GM18507 (cell line): Measurements from ENCODE around the gene MS4A8.
"Not testable (repeated sequence)": the region's sequence is repeated elsewhere in the genome, so short reads cannot be mapped to it uniquely, and the experiment has no call there.

Source experiments
- DNase-seq: peaks from one replicate; pipeline ENCODE4 v3.0.0; 2011; ENCODE audit warnings: low read depth; ENCODE audit not compliant: insufficient read length; ENCODE audit errors: extremely low spot score
- FAIRE-seq: peaks from 2 replicates; lab custom pipeline; 2011; peaks lifted over from hg19 to GRCh38; lab: Jason Lieb, UNC

MS4A8 gene

DNA sequence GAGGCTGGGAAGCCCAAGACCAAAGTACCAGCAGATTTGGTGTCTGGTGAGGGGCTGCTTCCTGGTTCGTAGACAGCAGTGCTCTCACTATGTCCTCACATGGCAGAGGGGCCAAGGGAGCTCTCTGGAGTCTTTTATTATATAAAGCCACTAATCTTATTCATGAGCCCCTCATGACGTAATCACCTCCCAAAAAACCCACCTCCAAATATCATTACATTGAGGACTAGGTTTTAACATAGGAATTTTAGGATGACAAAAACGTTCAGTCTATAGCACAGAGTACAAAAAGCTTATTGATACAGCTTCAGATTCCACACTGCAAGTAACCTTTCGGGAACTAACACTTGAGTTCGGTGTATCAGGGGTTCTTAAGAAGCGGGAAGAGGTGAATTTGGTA lies 21.0 kb downstream of the MS4A8 start:
- no peak for DNase-seq
- FAIRE-seq, result no peak

DNA sequence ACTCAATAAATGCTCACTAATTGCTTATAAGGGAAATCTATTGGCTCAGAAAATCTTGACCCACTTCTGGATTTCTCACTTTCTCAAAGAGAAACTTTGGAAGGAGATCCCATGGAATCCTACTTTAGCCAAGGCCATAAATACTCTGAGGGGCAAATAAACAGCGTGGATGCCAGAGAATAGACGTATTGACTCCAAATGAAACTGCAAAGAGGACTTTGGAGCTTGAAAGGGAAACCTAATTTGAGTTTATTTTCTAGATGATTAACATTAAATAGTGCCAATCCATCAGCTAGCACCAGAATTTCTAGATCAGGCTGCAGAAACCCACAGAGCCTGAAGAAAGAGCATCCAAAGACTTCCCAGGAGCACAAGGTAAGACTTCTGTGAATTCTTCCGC lies 25.0 kb downstream of the MS4A8 start, which contains the start of gene MS4A18:
Gene MS4A18 (plus strand): TSS at position 301 of the 400 bp plus-strand sequence.
- DNase-seq, result no peak
- FAIRE-seq, result no peak

DNA sequence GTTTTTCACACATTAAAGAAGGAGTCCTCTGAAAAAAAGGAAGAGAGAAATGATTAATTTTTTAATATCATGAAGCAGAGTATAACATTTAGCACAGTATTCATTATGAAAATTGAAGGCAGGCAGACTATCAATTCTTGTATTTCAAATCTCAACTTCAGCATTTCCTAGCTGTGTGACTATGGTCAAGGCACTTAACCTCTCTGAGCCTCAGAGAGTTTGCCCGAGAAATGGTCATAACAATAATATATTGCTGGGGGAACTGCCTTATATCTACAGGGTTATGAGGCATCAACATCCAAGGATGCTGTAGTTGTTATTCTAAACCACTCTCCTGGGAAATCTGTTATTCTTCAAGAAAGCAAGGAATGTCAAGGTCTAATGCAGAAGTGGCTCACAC lies 26.2 kb downstream of the MS4A8 start:
- DNase-seq (no peak), FAIRE-seq (no peak)

DNA sequence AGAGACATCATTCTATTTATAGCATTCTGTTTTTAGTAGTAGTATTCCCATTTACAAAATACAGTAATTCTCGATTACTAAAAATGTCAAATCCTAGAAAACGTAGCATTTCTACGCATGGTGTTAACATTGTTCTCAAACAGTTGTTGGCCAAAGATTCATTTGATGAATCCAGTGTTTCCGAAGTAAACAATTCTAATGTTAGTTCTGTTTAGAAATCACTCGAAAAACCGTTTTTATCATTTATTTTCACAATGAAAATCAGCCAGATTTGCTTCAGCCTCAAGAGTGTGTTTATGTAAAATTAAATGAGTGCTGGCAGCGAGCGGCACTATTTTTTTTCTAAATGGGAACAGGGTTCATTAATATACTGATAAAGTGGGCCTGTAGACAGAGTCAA lies 32.2 kb downstream of the MS4A8 start:
- FAIRE-seq (no peak), DNase-seq (no peak)

DNA sequence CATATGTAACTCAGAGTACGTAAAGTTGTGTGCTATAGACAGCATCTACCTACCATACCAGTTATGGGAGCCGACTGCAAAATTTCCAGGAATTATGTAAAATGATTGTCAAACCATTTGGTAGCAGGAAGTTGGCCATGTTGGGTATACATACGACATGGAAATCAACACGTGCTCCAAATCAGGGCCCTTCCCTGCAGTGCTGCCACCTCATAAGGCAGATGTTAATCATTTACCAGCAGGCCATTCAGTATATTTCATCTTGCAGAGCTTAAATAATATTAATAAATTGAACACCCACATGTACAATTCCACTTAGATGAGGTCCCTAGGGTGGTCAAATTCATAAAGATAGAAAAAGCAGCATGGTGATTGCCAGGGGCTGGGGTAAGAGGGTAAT lies 34.9 kb downstream of the MS4A8 start:
- DNase-seq (no peak), FAIRE-seq (no peak)

DNA sequence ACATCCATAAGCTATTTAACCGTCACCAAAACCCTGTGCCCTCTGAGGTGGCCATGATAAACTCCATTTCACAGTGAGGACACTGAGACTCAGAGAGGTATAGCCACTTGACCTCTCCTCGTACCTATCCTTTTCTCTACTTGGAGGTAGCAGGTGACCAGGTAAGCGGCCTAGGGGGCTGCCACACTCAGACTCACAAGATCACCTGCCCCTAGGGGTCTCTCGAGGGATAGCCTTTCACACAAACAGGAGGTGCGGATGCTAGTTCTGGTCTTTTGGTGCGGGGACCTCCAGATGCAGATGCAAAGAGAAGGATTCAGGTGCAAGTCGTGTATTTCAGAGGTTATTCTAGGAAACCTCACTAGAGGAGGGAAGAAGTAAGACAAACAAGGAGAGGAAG lies 39.7 kb downstream of the MS4A8 start:
- no peak for DNase-seq
- no peak for FAIRE-seq

DNA sequence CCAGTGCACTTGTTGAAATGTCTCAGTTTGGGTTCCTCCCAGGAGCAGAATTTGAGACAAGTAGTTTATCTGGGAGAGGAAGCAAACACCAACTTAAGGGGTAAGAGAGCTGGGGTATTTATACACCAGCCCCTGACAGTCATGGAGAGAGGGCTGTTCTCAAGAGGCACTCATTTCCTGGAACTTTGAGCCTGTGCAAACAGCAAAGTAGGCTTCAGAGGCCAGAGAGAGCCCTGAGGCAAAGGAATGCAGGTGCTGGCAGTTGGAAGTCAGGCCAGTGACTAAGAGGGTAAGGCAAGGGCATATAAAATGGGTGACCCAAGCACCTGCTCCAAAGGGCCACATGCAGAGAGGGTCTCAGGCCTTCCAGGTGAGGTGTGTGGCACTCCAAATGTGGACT lies 41.2 kb downstream of the MS4A8 start:
- no peak for DNase-seq

DNA sequence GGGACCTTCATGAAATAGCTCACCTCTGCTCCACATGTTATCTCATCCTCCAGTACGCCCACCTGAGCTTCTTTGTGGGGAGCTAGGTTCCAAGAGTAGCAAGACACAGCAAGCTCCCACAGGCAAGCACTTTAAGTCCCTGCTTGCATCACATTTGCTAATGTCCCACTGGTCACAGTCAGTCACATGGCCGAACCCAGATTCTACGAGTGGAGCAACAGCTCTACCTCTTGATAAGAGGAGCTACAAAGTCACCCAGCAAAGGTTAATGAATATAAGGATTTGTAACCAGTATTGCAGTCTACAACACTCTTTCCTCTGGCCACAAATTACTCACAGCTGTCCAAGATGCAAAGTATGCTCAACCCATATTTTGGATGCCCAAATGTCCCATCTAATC lies 42.0 kb downstream of the MS4A8 start:
- DNase-seq (no peak), FAIRE-seq (no peak)

More for the DNA sequence above, 41.2 kb downstream of the MS4A8 start:
- FAIRE-seq, result no peak

DNA sequence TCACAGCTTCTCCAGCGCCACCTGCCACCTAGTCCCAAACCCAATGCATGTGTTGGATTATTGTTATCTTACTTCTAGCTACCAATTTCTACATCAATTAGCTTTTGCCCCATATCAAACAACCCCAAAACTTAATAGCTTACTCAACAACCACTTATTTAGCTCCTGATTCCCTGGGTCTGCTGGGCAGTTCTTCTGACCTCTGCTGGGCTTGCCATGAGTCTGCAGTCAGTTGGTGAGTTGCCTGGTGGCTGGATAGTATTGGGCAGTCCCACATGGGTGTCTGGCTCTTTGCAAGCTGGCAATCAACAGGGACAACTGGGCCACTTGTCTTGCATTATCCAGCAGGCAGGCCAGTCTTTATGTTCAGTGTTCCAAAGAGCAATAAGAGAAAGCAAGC lies 43.6 kb downstream of the MS4A8 start:
- no peak for DNase-seq
- no peak for FAIRE-seq

DNA sequence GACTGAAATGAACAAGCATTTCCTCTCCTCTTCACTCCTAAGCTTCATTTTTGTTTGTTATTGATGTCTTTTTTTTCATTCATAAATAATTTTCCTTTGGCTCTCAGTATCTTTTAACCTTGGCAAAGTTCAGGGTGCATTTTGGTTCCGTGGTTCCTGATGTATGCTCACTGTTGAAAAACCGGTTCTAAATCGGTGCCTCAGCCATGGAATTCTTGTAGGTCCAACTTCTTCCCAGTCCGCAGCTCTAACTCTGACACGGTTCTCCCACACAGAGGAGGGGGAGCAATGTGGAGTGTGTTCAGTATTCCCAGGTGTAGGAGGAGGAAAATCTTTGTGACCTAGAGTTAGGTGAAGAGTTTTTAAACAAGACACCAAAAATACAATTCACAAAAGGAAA lies 44.7 kb downstream of the MS4A8 start:
- FAIRE-seq, result no peak
- no peak for DNase-seq

DNA sequence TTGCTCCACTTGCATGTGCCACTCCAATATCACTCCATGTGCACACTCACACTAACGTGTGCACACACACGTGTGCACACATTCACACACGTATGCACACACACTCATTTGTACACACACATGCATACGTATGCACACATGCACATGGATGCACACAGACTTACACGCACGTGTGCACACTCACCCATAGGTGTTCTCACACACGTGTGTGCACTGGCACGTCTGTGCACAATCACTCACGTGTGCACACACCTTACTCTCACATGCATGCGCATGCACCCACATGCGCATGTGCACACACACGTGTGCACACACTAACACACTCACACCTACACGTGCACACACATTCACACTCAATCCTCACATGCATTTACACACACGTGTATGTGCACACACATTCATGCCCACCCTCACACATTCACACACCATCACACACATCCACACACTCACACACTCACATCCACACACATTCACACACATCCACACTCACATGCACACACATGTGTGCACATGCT lies 48.0 kb downstream of the MS4A8 start:
- no peak for FAIRE-seq
- no peak for DNase-seq

DNA sequence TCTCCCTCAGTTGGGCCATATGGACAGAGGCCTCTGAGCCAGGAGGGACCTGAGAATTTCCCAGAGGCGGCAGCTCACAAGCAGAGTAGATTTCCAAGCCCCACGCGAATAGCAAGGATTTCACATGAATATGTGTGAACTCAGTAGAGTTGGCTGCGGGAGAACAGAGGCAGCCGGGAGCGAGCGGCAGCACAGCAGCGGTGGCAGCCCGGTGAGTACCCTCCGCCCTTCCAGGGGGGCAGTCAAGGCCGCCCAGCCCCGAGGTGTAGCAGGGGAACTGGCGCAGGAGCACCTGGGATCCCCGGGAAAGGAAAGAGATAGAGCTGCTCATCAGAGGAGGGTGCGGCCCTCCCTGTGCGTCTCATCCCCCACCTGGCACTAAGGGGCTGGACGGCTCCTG lies 48.8 kb downstream of the MS4A8 start:
- DNase-seq (no peak), FAIRE-seq (no peak)

DNA sequence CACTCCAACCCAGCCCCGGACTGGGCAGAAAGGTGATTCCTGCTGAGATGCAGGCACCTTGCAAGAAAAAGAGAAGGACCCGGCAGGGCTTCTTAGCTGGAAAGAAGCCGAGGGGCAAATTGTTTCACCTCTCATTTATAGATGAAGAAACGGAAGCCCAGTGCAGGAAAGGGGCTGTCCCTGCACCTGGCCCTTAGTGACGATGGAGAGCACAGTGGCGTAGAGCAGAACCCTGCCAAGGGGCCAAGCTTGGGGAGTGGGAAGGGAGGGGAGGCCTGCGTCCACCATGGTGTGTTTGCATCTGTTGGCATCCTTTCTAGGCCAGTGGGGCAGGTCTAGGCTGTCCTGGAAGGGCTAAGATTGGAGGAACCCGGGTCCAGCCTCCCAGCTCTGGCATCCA lies 49.4 kb downstream of the MS4A8 start:
- FAIRE-seq (no peak), DNase-seq (no peak)

DNA sequence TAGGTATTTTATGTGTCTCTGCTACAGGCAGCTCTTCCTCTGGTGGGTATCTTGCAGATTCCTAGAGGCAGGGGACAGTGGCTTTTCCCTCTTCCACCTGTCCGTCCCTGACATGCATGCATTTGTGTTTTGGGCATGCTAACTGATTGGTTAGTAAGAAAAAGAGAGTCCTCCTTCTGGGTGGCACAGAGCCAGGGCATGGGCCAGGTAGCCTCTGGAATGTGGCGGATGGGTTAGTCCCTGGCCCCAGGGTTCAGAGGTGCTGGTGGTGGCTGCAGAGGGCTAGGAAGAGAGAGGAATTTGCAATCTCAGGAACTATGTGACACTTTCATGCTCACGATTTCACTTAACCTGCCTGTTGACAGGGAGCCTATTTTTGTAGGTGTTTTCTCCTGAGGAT lies 51.5 kb downstream of the MS4A8 start:
- FAIRE-seq (no peak), DNase-seq (no peak)

DNA sequence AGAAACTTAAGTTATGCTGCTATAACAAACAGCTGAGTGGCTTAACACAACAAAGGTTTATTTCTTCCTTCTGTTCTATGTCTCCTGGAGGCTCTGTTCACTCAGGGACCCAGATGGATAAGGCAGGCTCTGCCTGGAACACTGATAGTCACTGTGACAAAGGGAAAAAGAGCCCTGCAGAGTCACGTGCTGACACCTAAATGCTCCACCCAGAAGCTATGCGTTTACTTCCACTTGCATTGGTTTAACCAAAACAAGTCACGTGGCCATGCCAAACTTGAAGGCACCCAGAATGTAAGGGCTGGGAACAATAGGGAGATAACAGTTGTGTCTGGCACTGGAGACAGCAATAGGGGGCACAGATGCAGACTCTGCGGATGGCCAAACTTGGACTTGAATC lies 53.9 kb downstream of the MS4A8 start:
- DNase-seq (no peak), FAIRE-seq (no peak)

DNA sequence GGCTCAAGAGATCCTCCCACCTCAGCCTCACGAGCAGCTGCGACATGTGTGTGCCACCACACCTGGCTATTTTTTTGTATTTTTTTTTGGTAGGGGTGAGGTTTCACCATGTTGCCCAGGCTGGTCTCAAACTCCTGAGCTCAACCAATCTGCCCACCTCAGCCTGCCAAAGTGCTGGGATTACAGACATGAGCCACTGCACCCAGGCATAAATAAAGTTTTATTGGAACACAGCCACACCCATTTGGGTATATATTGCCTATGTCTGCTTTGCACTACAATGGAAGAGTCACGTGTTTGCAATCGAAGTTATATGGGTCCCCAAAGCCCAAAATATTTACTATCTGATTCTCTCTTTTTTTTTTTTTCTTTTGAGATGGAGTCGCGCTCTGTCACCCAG lies 55.5 kb downstream of the MS4A8 start:
- FAIRE-seq (no peak), DNase-seq (no peak)

DNA sequence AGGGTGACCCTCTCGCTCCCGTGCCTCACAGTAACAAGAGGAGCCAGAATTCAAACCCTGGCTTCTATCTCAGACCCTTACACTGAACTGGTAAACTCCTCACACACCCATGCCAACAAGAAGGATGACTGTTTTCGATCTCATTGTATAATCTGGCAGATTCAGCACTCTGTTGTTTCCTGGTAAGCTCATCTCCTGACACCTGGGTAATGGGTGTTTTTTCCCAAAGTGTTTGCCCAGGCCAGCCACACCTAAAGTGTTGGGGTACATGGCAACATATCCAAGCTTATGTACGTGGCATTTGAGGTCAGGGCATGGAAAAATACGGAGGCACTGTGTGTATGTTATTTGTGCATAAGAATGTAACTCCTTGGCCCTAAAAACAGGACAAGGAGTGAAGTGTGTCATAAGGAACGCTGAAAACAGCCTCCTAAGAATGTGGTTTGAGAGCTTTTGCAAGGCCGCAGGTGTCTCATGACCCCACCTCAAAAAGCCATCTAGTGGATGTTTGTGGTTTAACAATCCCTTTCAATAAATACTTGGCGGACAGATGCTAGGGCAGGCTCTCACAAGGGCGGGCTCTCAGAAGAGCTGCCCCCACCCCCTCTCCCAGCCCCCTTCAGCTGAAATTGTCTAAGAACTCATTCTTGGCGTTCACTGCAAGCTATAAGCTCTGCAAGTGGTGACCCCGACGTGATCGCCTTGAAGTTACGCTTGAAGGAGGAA lies 57.1 kb downstream of the MS4A8 start, which contains the start of gene MS4A15:
Gene MS4A15 (plus strand): TSS at position 561 of the 726 bp plus-strand sequence. CDS start 6,867 bp downstream, outside the sequence.
- FAIRE-seq, result peak; percentile 56
- DNase-seq, result no peak

DNA sequence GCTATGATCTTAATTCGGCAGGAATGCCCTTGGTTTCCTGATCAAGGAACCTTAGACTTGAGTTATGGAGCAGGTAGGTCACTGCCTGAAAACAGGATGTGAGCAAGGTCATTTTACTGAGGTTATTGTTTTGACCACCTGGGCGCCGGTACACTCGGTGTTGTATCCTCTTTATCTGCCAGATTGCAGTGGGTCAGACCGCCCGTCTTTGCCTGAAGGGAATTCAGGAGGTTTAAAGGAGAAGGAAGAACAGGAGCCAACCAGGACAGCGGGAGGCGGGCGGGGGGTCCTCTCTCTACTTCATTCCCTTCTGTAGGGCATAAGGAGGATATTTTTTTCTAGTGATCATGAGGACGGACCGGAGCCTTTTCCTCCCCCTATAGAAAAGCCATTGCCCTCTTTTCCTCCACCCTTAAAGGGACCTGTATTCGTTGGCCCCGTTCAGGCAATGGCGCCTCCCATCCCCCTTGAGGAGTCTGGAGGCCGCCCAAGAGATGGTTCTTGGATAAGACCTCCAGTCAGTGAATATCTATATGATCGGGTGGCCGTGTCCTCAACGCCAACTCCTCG lies 57.9 kb downstream of the MS4A8 start:
- no peak for DNase-seq
- FAIRE-seq, result no peak

DNA sequence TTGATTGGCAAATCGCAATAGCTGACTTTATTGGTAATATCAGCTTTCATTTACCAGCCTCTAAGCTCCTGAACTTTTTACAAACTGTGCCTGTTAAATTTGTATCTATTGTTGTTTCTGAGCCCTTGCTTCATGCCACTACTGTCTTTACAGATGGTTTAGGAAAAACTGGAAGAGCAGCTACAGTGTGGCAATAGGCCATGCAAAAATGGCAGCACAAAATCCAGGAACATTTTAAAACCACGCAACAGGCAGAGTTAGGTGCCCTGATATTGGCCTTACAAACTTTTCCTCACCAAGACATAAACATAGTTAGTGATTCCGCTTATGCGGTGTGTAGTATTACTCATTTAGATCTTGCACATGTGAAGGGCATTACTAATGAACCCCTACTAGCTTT lies 59.3 kb downstream of the MS4A8 start:
- not testable (repeated sequence) for FAIRE-seq, DNase-seq

DNA sequence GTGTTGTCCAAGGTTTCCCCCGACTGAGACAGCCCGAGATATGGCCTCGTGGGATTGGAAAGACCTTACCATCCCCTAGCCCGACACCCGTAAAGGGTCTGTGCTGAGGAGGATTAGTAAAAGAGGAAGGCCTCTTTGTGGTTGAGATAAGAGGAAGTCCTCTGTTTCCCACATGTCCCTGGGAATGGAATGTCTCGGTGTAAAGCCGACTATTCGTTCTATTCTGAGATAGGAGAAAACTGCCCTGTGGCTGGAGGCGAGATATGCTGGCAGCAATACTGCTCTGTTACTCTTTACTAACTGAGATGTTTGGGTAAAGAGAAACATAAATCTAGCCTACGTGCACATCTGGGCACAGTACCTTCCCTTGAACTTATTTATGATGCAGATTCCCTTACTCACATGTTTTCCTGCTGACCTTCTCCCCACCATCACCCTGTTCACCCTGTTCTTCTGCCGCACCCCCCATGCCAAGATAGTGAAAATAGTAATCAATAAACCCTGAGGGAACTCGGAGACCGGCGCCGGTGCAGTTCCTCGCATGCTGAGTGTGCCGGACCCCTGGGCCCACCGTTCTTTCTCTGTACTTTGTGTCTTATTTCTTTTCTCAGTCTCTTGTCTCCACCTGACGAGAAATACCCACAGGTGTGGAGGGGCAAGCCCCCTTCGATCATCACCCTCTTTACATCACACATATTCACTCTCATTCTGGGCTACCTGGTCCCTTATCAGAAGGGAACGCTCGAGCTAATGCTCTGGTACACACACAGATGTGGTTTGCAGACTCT lies 60.2 kb downstream of the MS4A8 start:
- DNase-seq, FAIRE-seq: not testable (repeated sequence)
